ENCODE results near the gene NNT. TPM values are rescaled to one million over a fixed set of nuclear protein-coding genes. Genes with fewer than 3 reads are reported as not detected.
"Not testable (repeated sequence)": the region's sequence is repeated elsewhere in the genome, so short reads cannot be mapped to it uniquely, and the experiment has no call there.

The NNT gene
- total RNA-seq, 1 donor from 2014 or later, result 67.3 TPM

GRCh38 chr5:43702293-43702692, 99.3 kb downstream of the NNT start:
- Mint-ChIP-seq H3K9me3 (ENCODE audit: low read depth) (no peaks in the 10 kb centered on the region), H3K4me3 (ENCODE audit: low read depth) (no peak overlapping the region), H3K36me3 (ENCODE audit: insufficient read depth) (peaks cover 10% of the 10 kb centered on the region), H3K27me3 (no peaks in the 10 kb centered on the region), H3K27ac (peak overlapping the region; percentile 15), H3K4me1 (ENCODE audit: low read depth) (no peaks in the 10 kb centered on the region)
- DNase-seq (ENCODE audit: low spot score, unreplicated experiment), result no peak
- no peak for TF ChIP-seq CTCF (IDR thresholded peaks at IDR 0.05; ENCODE audit: unreplicated experiment)

GRCh38 chr5:43702815-43703214, 99.8 kb downstream of the NNT start:
- Mint-ChIP-seq H3K4me1 (ENCODE audit: low read depth) (no peaks in the 10 kb centered on the region), H3K27me3 (no peaks in the 10 kb centered on the region), H3K27ac (no peak overlapping the region), H3K4me3 (ENCODE audit: low read depth) (no peak overlapping the region), H3K9me3 (ENCODE audit: low read depth) (no peaks in the 10 kb centered on the region), H3K36me3 (ENCODE audit: insufficient read depth) (peaks cover 8% of the 10 kb centered on the region)
- no peak for DNase-seq (ENCODE audit: low spot score, unreplicated experiment)
- TF ChIP-seq CTCF (IDR thresholded peaks at IDR 0.05; ENCODE audit: unreplicated experiment), result no peak

- TF ChIP-seq CTCF (IDR thresholded peaks at IDR 0.05; ENCODE audit: unreplicated experiment), result no peak
- no peaks in the 10 kb centered on the region for H3K4me1 Mint-ChIP-seq (ENCODE audit: low read depth)
- H3K9me3 Mint-ChIP-seq (ENCODE audit: low read depth), result no peaks in the 10 kb centered on the region
- H3K27ac Mint-ChIP-seq, result no peak overlapping the region
- DNase-seq (ENCODE audit: low spot score, unreplicated experiment), result no peak
- H3K36me3 Mint-ChIP-seq (ENCODE audit: insufficient read depth), result peaks cover 8% of the 10 kb centered on the region
- H3K27me3 Mint-ChIP-seq, result no peaks in the 10 kb centered on the region
- H3K4me3 Mint-ChIP-seq (ENCODE audit: low read depth), result no peak overlapping the region
Observed at GRCh38 chr5:43704243-43704642, 101.3 kb downstream of the NNT start.

GRCh38 chr5:43706576-43706975, 103.6 kb downstream of the NNT start:
- H3K9me3 Mint-ChIP-seq (ENCODE audit: low read depth), result not testable (repeated sequence)

GRCh38 chr5:43711496-43711895, 108.5 kb downstream of the NNT start:
- H3K4me3 Mint-ChIP-seq (ENCODE audit: low read depth), result no peak overlapping the region
- no peak overlapping the region for H3K27ac Mint-ChIP-seq
- H3K9me3 Mint-ChIP-seq (ENCODE audit: low read depth), result no peaks in the 10 kb centered on the region
- no peaks in the 10 kb centered on the region for H3K4me1 Mint-ChIP-seq (ENCODE audit: low read depth)
- no peaks in the 10 kb centered on the region for H3K36me3 Mint-ChIP-seq (ENCODE audit: insufficient read depth)
- no peaks in the 10 kb centered on the region for H3K27me3 Mint-ChIP-seq
- DNase-seq (ENCODE audit: low spot score, unreplicated experiment), result no peak
- TF ChIP-seq CTCF (IDR thresholded peaks at IDR 0.05; ENCODE audit: unreplicated experiment), result no peak

More at GRCh38 chr5:43706576-43706975, 103.6 kb downstream of the NNT start:
- DNase-seq (ENCODE audit: low spot score, unreplicated experiment); H3K36me3 Mint-ChIP-seq (ENCODE audit: insufficient read depth); H3K27ac Mint-ChIP-seq; H3K4me3 Mint-ChIP-seq (ENCODE audit: low read depth); H3K4me1 Mint-ChIP-seq (ENCODE audit: low read depth); H3K27me3 Mint-ChIP-seq: not testable (repeated sequence)

- H3K27ac Mint-ChIP-seq, result no peak overlapping the region
- TF ChIP-seq CTCF (IDR thresholded peaks at IDR 0.05; ENCODE audit: unreplicated experiment), result no peak
- DNase-seq (ENCODE audit: low spot score, unreplicated experiment), result no peak
- no peaks in the 10 kb centered on the region for H3K27me3 Mint-ChIP-seq
- H3K9me3 Mint-ChIP-seq (ENCODE audit: low read depth), result no peaks in the 10 kb centered on the region
- no peak overlapping the region for H3K4me3 Mint-ChIP-seq (ENCODE audit: low read depth)
- H3K36me3 Mint-ChIP-seq (ENCODE audit: insufficient read depth), result no peaks in the 10 kb centered on the region
- no peaks in the 10 kb centered on the region for H3K4me1 Mint-ChIP-seq (ENCODE audit: low read depth)
Observed at GRCh38 chr5:43712081-43712480, 109.1 kb downstream of the NNT start.

GRCh38 chr5:43719783-43720182, 116.8 kb downstream of the NNT start:
- H3K4me3 Mint-ChIP-seq (ENCODE audit: low read depth); H3K36me3 Mint-ChIP-seq (ENCODE audit: insufficient read depth); H3K4me1 Mint-ChIP-seq (ENCODE audit: low read depth); DNase-seq (ENCODE audit: low spot score, unreplicated experiment); H3K27ac Mint-ChIP-seq; H3K27me3 Mint-ChIP-seq; H3K9me3 Mint-ChIP-seq (ENCODE audit: low read depth): not testable (repeated sequence)
